Neural cell (in vitro differentiated cells): ENCODE results near the gene PPIG. TPM values are rescaled to one million over a fixed set of nuclear protein-coding genes. Genes with fewer than 3 reads are reported as not detected.
A peak's percentile ranks its signal among the peaks of the same experiment; 100 is the strongest.

Experiments
- H2AFZ ChIP-seq: fragments of 200-600, 300-800 bp; sonication (generic), shearing (Covaris generic); 2 replicates; pipeline ENCODE4 v1.6.0; 2014; ENCODE audit warnings: low read depth, mild to moderate bottlenecking, antibody characterized with exemption, low read length, moderate library complexity
- H3F3A ChIP-seq: fragments of 200-600 bp; shearing (Covaris generic); 2 replicates; pipeline ENCODE4 v1.6.1; 2016; ENCODE audit warnings: mild to moderate bottlenecking, moderate library complexity, mixed read lengths, antibody characterized with exemption, low read length; ENCODE audit not compliant: insufficient read depth, poor library complexity, severe bottlenecking
- H3K27ac ChIP-seq: fragments of 200-600, 300-800 bp; sonication (generic), shearing (Covaris generic); 2 replicates; pipeline ENCODE4 v1.5.1; 2014; ENCODE audit warnings: mild to moderate bottlenecking, low read length, moderate library complexity
- H3K27me3 ChIP-seq: fragments of 300-800, 200-600 bp; sonication (generic), shearing (Covaris generic); 2 replicates; pipeline ENCODE4 v1.6.0; 2014; ENCODE audit warnings: mild to moderate bottlenecking, low read depth, low read length, moderate library complexity; ENCODE audit not compliant: insufficient read depth
- H3K36me3 ChIP-seq: fragments of 300-800, 200-600 bp; sonication (generic), shearing (Covaris generic); 2 replicates; pipeline ENCODE4 v1.5.1; 2014; ENCODE audit warnings: mild to moderate bottlenecking, antibody characterized with exemption, low read length, moderate library complexity; ENCODE audit not compliant: insufficient read depth
- H3K4me2 ChIP-seq: fragments of 300-800, 200-600 bp; sonication (generic), shearing (Covaris generic); 2 replicates; pipeline ENCODE4 v1.6.0; 2014; ENCODE audit warnings: mild to moderate bottlenecking, low read length
- H3K4me3 ChIP-seq: fragments of 300-800, 200-600 bp; sonication (generic), shearing (Covaris generic); 2 replicates; pipeline ENCODE4 v1.5.1; 2014; ENCODE audit warnings: mild to moderate bottlenecking, low read length, moderate library complexity
- H3K79me2 ChIP-seq: fragments of 200-600 bp; shearing (Covaris generic); replicated peaks from 2 replicates; pipeline ENCODE4 v1.6.0; 2014; ENCODE audit warnings: mild to moderate bottlenecking, low read length, moderate library complexity; ENCODE audit not compliant: insufficient read depth
- H3K9ac ChIP-seq: fragments of 300-800, 200-600 bp; sonication (generic), shearing (Covaris generic); 2 replicates; pipeline ENCODE4 v1.6.1; 2016; ENCODE audit warnings: mild to moderate bottlenecking, low read length, mixed read lengths
- H3K9me2 ChIP-seq: fragments of 200-600 bp; shearing (Covaris generic); 2 replicates; pipeline ENCODE4 v1.6.1; 2016; ENCODE audit warnings: mild to moderate bottlenecking, low read length, mixed read lengths; ENCODE audit not compliant: insufficient read depth
- H3K9me3 ChIP-seq: fragments of 200-600, 300-800 bp; sonication (generic), shearing (Covaris generic); 2 replicates; pipeline ENCODE4 v1.6.1; 2016; ENCODE audit warnings: mild to moderate bottlenecking, mixed run types, low read length, moderate library complexity, mixed read lengths
- H4K20me1 ChIP-seq: fragments of 200-600 bp; shearing (Covaris generic); 2 replicates; pipeline ENCODE4 v1.6.1; 2016; ENCODE audit warnings: mild to moderate bottlenecking, mixed run types; ENCODE audit not compliant: insufficient read depth
- EP300 ChIP-seq: fragments of 450-650 bp; conservative IDR thresholded peaks from 2 replicates; pipeline ENCODE4 v1.6.1; 2014; ENCODE audit warnings: antibody characterized with exemption, mild to moderate bottlenecking, moderate library complexity; ENCODE audit not compliant: poor library complexity, severe bottlenecking
- EZH2 ChIP-seq: fragments of 200-600, 300-800 bp; shearing (Covaris generic), sonication (generic); IDR thresholded peaks from 2 replicates; pipeline ENCODE4 v1.6.1; 2014; ENCODE audit warnings: antibody characterized with exemption, low read length, borderline replicate concordance, mild to moderate bottlenecking; ENCODE audit not compliant: insufficient read depth, poor library complexity, severe bottlenecking
- MXI1 ChIP-seq: fragments of 450-650 bp; conservative IDR thresholded peaks from 2 replicates; pipeline ENCODE4 v1.6.1; 2014; ENCODE audit warnings: antibody characterized with exemption, mild to moderate bottlenecking; ENCODE audit not compliant: poor library complexity, severe bottlenecking
- POLR2AphosphoS5 ChIP-seq: IDR thresholded peaks from 2 replicates; pipeline ENCODE4 v1.6.1; 2012
- RAD21 ChIP-seq: fragments of 450-650 bp; conservative IDR thresholded peaks from 2 replicates; pipeline ENCODE4 v1.6.1; 2014; ENCODE audit warnings: antibody characterized with exemption, mild to moderate bottlenecking, moderate library complexity
- SMC3 ChIP-seq: fragments of 450-650 bp; conservative IDR thresholded peaks from 2 replicates; pipeline ENCODE4 v1.6.1; 2014; ENCODE audit warnings: antibody characterized with exemption, mild to moderate bottlenecking, moderate library complexity; ENCODE audit not compliant: poor library complexity
- TAF1 ChIP-seq: IDR thresholded peaks from 2 replicates; pipeline ENCODE4 v1.6.1; 2012; ENCODE audit warnings: low read depth
- polyA plus RNA-seq: library from polyadenylated mRNA; depleted of rRNA; stranded (reverse); fragments of >200 nt; gene quantifications from 2 replicates; pipeline ENCODE4 v1.2.3, GENCODE V29; 2014
- TF ChIP-seq, protein P1 (sequence below): fragments of 450-650 bp; IDR thresholded peaks from 2 replicates; pipeline ENCODE4 v1.5.1; 2014; ENCODE audit warnings: antibody characterized with exemption, mild to moderate bottlenecking, moderate library complexity; ENCODE audit not compliant: poor library complexity, severe bottlenecking
- TF ChIP-seq, protein P2 (sequence below): IDR thresholded peaks from 2 replicates; pipeline ENCODE4 v1.6.1; 2012; ENCODE audit warnings: borderline replicate concordance

The PPIG gene
- polyA plus RNA-seq, 1 donor from 2014 or later: 45.0 TPM

GRCh38 chr2:169572189-169572588 is 12.0 kb upstream of the PPIG start:
- H3K36me3 ChIP-seq: no peaks in the 10 kb centered on the region
- H3K27ac ChIP-seq: no peak overlapping the region
- H3K9ac ChIP-seq: no peak overlapping the region
- H2AFZ ChIP-seq: no peak overlapping the region
- peak overlapping the region; percentile 33 for H3K4me2 ChIP-seq
- no peaks in the 10 kb centered on the region for H3F3A ChIP-seq
- no peaks in the 10 kb centered on the region for H3K9me3 ChIP-seq
- H3K9me2 ChIP-seq: no peaks in the 10 kb centered on the region
- H4K20me1 ChIP-seq: no peaks in the 10 kb centered on the region
- TF ChIP-seq, protein P1, sequence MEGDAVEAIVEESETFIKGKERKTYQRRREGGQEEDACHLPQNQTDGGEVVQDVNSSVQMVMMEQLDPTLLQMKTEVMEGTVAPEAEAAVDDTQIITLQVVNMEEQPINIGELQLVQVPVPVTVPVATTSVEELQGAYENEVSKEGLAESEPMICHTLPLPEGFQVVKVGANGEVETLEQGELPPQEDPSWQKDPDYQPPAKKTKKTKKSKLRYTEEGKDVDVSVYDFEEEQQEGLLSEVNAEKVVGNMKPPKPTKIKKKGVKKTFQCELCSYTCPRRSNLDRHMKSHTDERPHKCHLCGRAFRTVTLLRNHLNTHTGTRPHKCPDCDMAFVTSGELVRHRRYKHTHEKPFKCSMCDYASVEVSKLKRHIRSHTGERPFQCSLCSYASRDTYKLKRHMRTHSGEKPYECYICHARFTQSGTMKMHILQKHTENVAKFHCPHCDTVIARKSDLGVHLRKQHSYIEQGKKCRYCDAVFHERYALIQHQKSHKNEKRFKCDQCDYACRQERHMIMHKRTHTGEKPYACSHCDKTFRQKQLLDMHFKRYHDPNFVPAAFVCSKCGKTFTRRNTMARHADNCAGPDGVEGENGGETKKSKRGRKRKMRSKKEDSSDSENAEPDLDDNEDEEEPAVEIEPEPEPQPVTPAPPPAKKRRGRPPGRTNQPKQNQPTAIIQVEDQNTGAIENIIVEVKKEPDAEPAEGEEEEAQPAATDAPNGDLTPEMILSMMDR: no peak
- TF ChIP-seq EP300 (no peak), RAD21 (no peak), SMC3 (no peak), MXI1 (no peak), POLR2AphosphoS5 (no peak), EZH2 (no peak), TAF1 (no peak)
- TF ChIP-seq, protein P2, sequence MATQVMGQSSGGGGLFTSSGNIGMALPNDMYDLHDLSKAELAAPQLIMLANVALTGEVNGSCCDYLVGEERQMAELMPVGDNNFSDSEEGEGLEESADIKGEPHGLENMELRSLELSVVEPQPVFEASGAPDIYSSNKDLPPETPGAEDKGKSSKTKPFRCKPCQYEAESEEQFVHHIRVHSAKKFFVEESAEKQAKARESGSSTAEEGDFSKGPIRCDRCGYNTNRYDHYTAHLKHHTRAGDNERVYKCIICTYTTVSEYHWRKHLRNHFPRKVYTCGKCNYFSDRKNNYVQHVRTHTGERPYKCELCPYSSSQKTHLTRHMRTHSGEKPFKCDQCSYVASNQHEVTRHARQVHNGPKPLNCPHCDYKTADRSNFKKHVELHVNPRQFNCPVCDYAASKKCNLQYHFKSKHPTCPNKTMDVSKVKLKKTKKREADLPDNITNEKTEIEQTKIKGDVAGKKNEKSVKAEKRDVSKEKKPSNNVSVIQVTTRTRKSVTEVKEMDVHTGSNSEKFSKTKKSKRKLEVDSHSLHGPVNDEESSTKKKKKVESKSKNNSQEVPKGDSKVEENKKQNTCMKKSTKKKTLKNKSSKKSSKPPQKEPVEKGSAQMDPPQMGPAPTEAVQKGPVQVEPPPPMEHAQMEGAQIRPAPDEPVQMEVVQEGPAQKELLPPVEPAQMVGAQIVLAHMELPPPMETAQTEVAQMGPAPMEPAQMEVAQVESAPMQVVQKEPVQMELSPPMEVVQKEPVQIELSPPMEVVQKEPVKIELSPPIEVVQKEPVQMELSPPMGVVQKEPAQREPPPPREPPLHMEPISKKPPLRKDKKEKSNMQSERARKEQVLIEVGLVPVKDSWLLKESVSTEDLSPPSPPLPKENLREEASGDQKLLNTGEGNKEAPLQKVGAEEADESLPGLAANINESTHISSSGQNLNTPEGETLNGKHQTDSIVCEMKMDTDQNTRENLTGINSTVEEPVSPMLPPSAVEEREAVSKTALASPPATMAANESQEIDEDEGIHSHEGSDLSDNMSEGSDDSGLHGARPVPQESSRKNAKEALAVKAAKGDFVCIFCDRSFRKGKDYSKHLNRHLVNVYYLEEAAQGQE: no peak
- peak overlapping the region; percentile 93 for H3K4me3 ChIP-seq
- H3K79me2 ChIP-seq: peaks cover 33% of the 10 kb centered on the region
- no peaks in the 10 kb centered on the region for H3K27me3 ChIP-seq

DNA sequence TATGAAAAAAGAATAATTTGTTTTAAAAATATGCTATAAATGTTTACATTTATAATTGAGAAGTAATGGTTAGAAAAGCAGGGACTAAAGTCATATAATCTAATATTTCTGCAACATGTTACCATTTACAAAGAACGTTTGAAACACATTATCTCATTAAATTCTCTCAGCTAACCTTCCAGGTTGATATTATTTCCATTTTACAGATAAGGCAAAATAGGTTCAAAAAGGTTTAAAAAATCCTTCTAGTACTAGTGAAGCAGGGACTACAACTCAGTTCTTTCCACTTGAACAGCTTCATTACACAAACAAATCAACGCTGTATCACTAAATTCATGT is 11.4 kb upstream of the PPIG start:
- Histone ChIP-seq H3K4me3 (peak overlapping the region; percentile 93), H3K9ac (peak overlapping the region; percentile 76), H3K27ac (peak overlapping the region; percentile 73), H3F3A (no peaks in the 10 kb centered on the region), H3K4me2 (peak overlapping the region; percentile 91), H3K36me3 (no peaks in the 10 kb centered on the region), H3K79me2 (peaks cover 33% of the 10 kb centered on the region), H2AFZ (peak overlapping the region; percentile 86), H3K27me3 (no peaks in the 10 kb centered on the region), H3K9me2 (no peaks in the 10 kb centered on the region), H4K20me1 (no peaks in the 10 kb centered on the region), H3K9me3 (no peaks in the 10 kb centered on the region)
- TF ChIP-seq RAD21 (no peak), EZH2 (no peak), MXI1 (no peak), SMC3 (no peak), EP300 (no peak), POLR2AphosphoS5 (no peak), TAF1 (no peak)
- TF ChIP-seq, protein P1: no peak
- TF ChIP-seq, protein P2: no peak
